IPS DF 4.7 (cell line): ENCODE data around the gene ZNF608.

Experiments used
- DNase-seq: peaks from one replicate; pipeline ENCODE4 v3.0.0-alpha.2; 2013; ENCODE audit warnings: low spot score; ENCODE audit errors: extremely low read depth

Gene ZNF608

GRCh38 chr5:124737651-124738050 is 8.8 kb downstream of the ZNF608 start:
- no peak for DNase-seq

GRCh38 chr5:124736805-124737188 is 9.6 kb downstream of the ZNF608 start:
- DNase-seq = no peak

- DNase-seq = no peak
Measured at GRCh38 chr5:124736082-124736804, 10.2 kb downstream of the ZNF608 start.

- DNase-seq = no peak
Measured at GRCh38 chr5:124735169-124735858, 11.1 kb downstream of the ZNF608 start.

- DNase-seq = no peak
Measured at GRCh38 chr5:124734574-124735168, 11.8 kb downstream of the ZNF608 start.

GRCh38 chr5:124733329-124733650 is 13.1 kb downstream of the ZNF608 start:
- DNase-seq = no peak

GRCh38 chr5:124732428-124733328 is 13.8 kb downstream of the ZNF608 start:
- no peak for DNase-seq

GRCh38 chr5:124730381-124730780 is 16.1 kb downstream of the ZNF608 start:
- no peak for DNase-seq

- no peak for DNase-seq
Measured at GRCh38 chr5:124729720-124730359, 16.6 kb downstream of the ZNF608 start.

GRCh38 chr5:124728968-124729332 is 17.5 kb downstream of the ZNF608 start:
- DNase-seq = no peak

GRCh38 chr5:124728331-124728967 is 18.0 kb downstream of the ZNF608 start:
- DNase-seq = no peak

GRCh38 chr5:124726631-124727362 is 19.6 kb downstream of the ZNF608 start:
- no peak for DNase-seq

GRCh38 chr5:124725622-124726258 is 20.7 kb downstream of the ZNF608 start:
- DNase-seq = no peak

GRCh38 chr5:124725040-124725434 is 21.4 kb downstream of the ZNF608 start:
- no peak for DNase-seq

- DNase-seq = no peak
Measured at GRCh38 chr5:124724357-124725039, 21.9 kb downstream of the ZNF608 start.

GRCh38 chr5:124721229-124721735 is 25.2 kb downstream of the ZNF608 start:
- no peak for DNase-seq

- DNase-seq = no peak
Measured at GRCh38 chr5:124720593-124720992, 25.8 kb downstream of the ZNF608 start.

GRCh38 chr5:124719113-124719967 is 27.1 kb downstream of the ZNF608 start:
- no peak for DNase-seq
